ENCODE data around the gene GAB4.
"Not testable (repeated sequence)": the region's sequence is repeated elsewhere in the genome, so short reads cannot be mapped to it uniquely, and the experiment has no call there.

Gene GAB4

GRCh38 chr22:17014101-17014440 lies 6.0 kb upstream of the GAB4 start:
- H3K9me3 Mint-ChIP-seq; DNase-seq; H3K4me3 Mint-ChIP-seq; H3K4me1 Mint-ChIP-seq (ENCODE audit: low read depth); H3K36me3 Mint-ChIP-seq (ENCODE audit: low read depth); H3K27ac Mint-ChIP-seq: not testable (repeated sequence)
- H3K27me3 Mint-ChIP-seq = peaks cover 42% of the 10 kb centered on the region

DNA sequence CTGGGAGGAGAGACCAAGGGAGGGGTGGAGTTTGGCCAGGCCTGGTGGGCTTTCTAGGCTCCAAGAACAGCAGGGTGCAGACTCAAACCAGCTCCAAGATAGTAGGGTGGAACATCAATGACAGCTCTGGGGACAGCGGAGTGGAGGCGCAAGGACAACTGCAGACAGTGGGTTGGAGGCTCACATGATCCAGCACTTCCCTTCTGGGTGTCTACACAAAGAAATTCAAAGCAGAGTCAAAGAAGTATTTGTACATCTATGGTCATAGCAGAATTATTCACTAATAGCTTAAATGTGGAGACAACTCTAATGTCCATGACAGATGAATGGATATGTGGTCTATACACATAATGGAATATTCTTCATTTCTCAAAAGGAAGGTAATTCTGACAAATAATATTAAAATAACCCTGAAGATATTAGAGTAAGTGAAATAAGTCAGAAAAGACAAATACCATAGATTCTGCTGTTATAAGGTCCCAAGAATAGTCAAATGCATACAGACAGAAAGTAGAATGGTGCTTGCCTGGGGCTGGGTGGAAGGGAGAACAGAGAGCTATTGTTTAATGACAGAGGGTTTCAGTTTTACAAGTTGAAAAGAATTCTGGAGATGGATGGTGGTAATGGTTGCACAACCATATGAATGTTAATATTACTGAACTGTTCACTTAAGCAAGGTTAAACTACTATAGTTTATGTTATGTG lies 5.5 kb upstream of the GAB4 start:
- peaks cover 1% of the 10 kb centered on the region for H3K4me1 Mint-ChIP-seq (ENCODE audit: low read depth)
- DNase-seq = no peak
- no peak overlapping the region for H3K4me3 Mint-ChIP-seq
- H3K36me3 Mint-ChIP-seq (ENCODE audit: low read depth) = no peaks in the 10 kb centered on the region
- H3K27me3 Mint-ChIP-seq = peaks cover 45% of the 10 kb centered on the region
- no peak overlapping the region for H3K27ac Mint-ChIP-seq
- H3K9me3 Mint-ChIP-seq = no peaks in the 10 kb centered on the region

DNA sequence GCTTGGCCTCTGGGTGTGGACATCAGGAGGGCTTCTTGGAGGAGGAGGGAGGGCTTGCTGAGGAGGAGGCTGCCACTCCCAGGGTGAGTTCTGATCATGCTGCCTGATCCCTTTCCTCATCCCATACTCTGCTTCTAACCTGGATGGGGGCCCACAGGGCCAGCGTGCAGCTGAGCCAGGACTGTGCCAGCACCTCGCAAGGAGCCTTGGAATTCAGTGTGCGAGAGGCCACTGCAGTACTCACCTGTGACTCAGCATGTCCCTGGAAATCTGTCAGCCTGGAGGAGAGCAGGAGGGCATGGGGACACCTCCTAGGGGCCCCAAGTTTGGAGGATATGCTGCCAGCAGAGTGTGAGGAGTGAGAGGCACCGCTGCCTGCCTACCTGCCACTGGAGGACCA lies 4.2 kb upstream of the GAB4 start:
- no peak overlapping the region for H3K27ac Mint-ChIP-seq
- no peak for DNase-seq
- H3K9me3 Mint-ChIP-seq = no peaks in the 10 kb centered on the region
- peaks cover 55% of the 10 kb centered on the region for H3K27me3 Mint-ChIP-seq
- H3K4me1 Mint-ChIP-seq (ENCODE audit: low read depth) = peaks cover 1% of the 10 kb centered on the region
- no peaks in the 10 kb centered on the region for H3K36me3 Mint-ChIP-seq (ENCODE audit: low read depth)
- H3K4me3 Mint-ChIP-seq = no peak overlapping the region

GRCh38 chr22:17009640-17010291 lies 1.7 kb upstream of the GAB4 start:
- Mint-ChIP-seq H3K27ac (no peak overlapping the region), H3K36me3 (ENCODE audit: low read depth) (no peaks in the 10 kb centered on the region), H3K9me3 (peaks cover 10% of the 10 kb centered on the region), H3K27me3 (peaks cover 73% of the 10 kb centered on the region), H3K4me1 (ENCODE audit: low read depth) (peaks cover 1% of the 10 kb centered on the region), H3K4me3 (no peak overlapping the region)
- DNase-seq = no peak

GRCh38 chr22:17007257-17007656 lies 765 bp downstream of the GAB4 start:
- peaks cover 18% of the 10 kb centered on the region for H3K9me3 Mint-ChIP-seq
- no peak overlapping the region for H3K4me3 Mint-ChIP-seq
- H3K36me3 Mint-ChIP-seq (ENCODE audit: low read depth) = no peaks in the 10 kb centered on the region
- peaks cover 1% of the 10 kb centered on the region for H3K4me1 Mint-ChIP-seq (ENCODE audit: low read depth)
- H3K27ac Mint-ChIP-seq = no peak overlapping the region
- no peak for DNase-seq
- H3K27me3 Mint-ChIP-seq = peaks cover 79% of the 10 kb centered on the region

- H3K4me1 Mint-ChIP-seq (ENCODE audit: low read depth) = no peaks in the 10 kb centered on the region
- no peak for DNase-seq
- H3K27me3 Mint-ChIP-seq = peaks cover 11% of the 10 kb centered on the region
- H3K9me3 Mint-ChIP-seq = no peaks in the 10 kb centered on the region
- no peak overlapping the region for H3K27ac Mint-ChIP-seq
- no peaks in the 10 kb centered on the region for H3K36me3 Mint-ChIP-seq (ENCODE audit: low read depth)
- no peak overlapping the region for H3K4me3 Mint-ChIP-seq
Measured at GRCh38 chr22:16989915-16990314, 18.1 kb downstream of the GAB4 start.

- no peak for DNase-seq
- Mint-ChIP-seq H3K36me3 (ENCODE audit: low read depth) (no peaks in the 10 kb centered on the region), H3K27me3 (peaks cover 14% of the 10 kb centered on the region), H3K4me3 (no peak overlapping the region), H3K9me3 (peaks cover 5% of the 10 kb centered on the region), H3K4me1 (ENCODE audit: low read depth) (no peaks in the 10 kb centered on the region), H3K27ac (no peak overlapping the region)
Measured at GRCh38 chr22:16988257-16988656, 19.8 kb downstream of the GAB4 start.

- H3K9me3 Mint-ChIP-seq = peaks cover 9% of the 10 kb centered on the region
- peaks cover 14% of the 10 kb centered on the region for H3K27me3 Mint-ChIP-seq
- no peaks in the 10 kb centered on the region for H3K36me3 Mint-ChIP-seq (ENCODE audit: low read depth)
- H3K4me3 Mint-ChIP-seq = no peak overlapping the region
- no peaks in the 10 kb centered on the region for H3K4me1 Mint-ChIP-seq (ENCODE audit: low read depth)
- DNase-seq = no peak
- H3K27ac Mint-ChIP-seq = no peak overlapping the region
Measured at GRCh38 chr22:16987822-16988221, 20.2 kb downstream of the GAB4 start.

GRCh38 chr22:16975155-16975885 lies 32.7 kb downstream of the GAB4 start:
- H3K9me3 Mint-ChIP-seq = no peaks in the 10 kb centered on the region
- DNase-seq = no peak
- no peak overlapping the region for H3K27ac Mint-ChIP-seq
- peaks cover 40% of the 10 kb centered on the region for H3K27me3 Mint-ChIP-seq
- H3K4me3 Mint-ChIP-seq = no peak overlapping the region
- H3K36me3 Mint-ChIP-seq (ENCODE audit: low read depth) = no peaks in the 10 kb centered on the region
- H3K4me1 Mint-ChIP-seq (ENCODE audit: low read depth) = peaks cover 3% of the 10 kb centered on the region

DNA sequence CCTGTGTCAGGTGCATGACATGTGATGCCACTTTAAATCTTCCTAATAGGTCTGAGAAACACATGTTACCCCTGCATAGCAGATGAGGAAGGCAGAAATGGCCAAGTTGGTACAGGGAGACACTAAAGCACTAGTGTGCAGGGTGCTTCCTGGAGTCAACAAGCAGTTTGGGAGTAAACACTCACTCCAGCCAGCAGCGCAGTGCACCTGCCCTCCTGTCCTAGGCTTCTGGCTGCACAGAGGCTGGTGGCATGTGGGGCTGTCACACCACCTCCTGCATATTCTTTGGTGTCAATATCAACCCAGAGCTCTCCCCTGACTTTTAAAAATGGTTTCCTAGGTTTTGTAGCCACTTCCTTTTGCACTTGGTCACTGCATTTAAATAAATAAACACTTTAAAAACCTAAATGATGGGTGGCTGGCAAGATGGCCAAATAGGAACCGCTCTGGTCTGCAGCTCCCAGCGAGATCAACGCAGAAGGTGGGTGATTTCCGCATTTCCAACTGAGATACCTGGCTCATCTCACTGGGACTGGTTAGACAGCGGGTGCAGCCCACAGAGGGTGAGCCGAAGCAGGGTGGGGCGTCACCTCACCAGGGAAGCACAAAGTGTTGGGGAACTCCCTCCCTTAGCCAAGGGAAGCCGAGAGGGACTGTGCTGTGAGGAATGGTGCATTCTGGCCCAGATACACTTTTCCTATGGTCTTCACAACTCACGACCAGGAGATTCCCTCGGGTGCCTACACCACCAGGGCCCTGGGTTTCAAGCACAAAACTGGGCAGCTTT lies 33.5 kb downstream of the GAB4 start:
- H3K4me3 Mint-ChIP-seq = no peak overlapping the region
- DNase-seq = no peak
- no peaks in the 10 kb centered on the region for H3K36me3 Mint-ChIP-seq (ENCODE audit: low read depth)
- H3K4me1 Mint-ChIP-seq (ENCODE audit: low read depth) = peaks cover 6% of the 10 kb centered on the region
- no peak overlapping the region for H3K27ac Mint-ChIP-seq
- no peaks in the 10 kb centered on the region for H3K9me3 Mint-ChIP-seq
- H3K27me3 Mint-ChIP-seq = peaks cover 40% of the 10 kb centered on the region

GRCh38 chr22:16973591-16974297 lies 34.3 kb downstream of the GAB4 start:
- Mint-ChIP-seq H3K27ac (no peak overlapping the region), H3K36me3 (ENCODE audit: low read depth) (no peaks in the 10 kb centered on the region), H3K27me3 (peaks cover 40% of the 10 kb centered on the region), H3K9me3 (no peaks in the 10 kb centered on the region), H3K4me1 (ENCODE audit: low read depth) (peaks cover 6% of the 10 kb centered on the region), H3K4me3 (no peak overlapping the region)
- DNase-seq = no peak

GRCh38 chr22:16972311-16972710 lies 35.7 kb downstream of the GAB4 start:
- Mint-ChIP-seq H3K4me1 (ENCODE audit: low read depth) (peaks cover 6% of the 10 kb centered on the region), H3K36me3 (ENCODE audit: low read depth) (no peaks in the 10 kb centered on the region), H3K9me3 (no peaks in the 10 kb centered on the region), H3K27ac (no peak overlapping the region), H3K27me3 (peaks cover 31% of the 10 kb centered on the region), H3K4me3 (no peak overlapping the region)
- no peak for DNase-seq

- H3K27me3 Mint-ChIP-seq = peaks cover 28% of the 10 kb centered on the region
- DNase-seq = no peak
- no peak overlapping the region for H3K4me3 Mint-ChIP-seq
- peaks cover 6% of the 10 kb centered on the region for H3K4me1 Mint-ChIP-seq (ENCODE audit: low read depth)
- no peaks in the 10 kb centered on the region for H3K36me3 Mint-ChIP-seq (ENCODE audit: low read depth)
- H3K9me3 Mint-ChIP-seq = no peaks in the 10 kb centered on the region
- no peak overlapping the region for H3K27ac Mint-ChIP-seq
Measured at GRCh38 chr22:16970446-16970845, 37.6 kb downstream of the GAB4 start.
